GM12873 (cell line): ENCODE data around the gene MICU1.
A peak's percentile ranks its signal among the peaks of the same experiment; 100 is the strongest.

ENCODE experiments used
- TF ChIP-seq, protein P1 (sequence below): IDR thresholded peaks from 2 replicates; pipeline ENCODE4 v1.5.1; 2012; ENCODE audit warnings: low read depth, mild to moderate bottlenecking, moderate library complexity, low read length, control low read depth; ENCODE audit not compliant: insufficient read depth; ENCODE audit errors: missing control alignments

MICU1 gene

DNA sequence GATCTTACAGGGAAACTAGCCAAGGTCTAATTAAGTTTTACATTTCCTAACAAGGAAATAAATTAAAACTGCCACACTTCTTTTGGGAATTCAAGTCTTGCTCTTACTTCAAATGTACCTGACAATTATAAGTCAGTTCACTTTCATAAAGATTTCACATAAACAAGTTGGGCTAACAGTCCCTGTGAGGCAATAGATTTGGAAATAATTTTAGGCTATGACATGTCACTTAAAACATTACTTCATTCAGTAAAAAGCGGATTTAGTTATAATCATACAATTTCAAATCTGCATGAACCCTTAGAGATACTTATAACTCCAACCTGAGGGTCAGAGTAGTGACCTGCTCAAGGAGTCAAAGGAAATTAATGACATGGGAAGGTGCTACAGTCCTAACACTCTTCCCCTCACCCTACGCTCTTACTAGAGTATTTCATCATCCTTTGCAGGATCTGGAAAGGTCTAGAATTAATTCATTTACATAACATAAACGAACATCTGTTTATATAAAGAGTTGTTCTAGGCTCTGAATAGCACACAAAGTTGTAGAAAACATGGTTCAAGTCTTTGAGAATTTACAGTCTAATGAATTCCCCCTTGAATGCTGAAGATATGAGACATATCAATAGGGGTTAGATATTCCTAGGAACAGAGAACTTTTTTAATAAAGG, 238.8 kb downstream of the MICU1 start:
- TF ChIP-seq, protein P1, sequence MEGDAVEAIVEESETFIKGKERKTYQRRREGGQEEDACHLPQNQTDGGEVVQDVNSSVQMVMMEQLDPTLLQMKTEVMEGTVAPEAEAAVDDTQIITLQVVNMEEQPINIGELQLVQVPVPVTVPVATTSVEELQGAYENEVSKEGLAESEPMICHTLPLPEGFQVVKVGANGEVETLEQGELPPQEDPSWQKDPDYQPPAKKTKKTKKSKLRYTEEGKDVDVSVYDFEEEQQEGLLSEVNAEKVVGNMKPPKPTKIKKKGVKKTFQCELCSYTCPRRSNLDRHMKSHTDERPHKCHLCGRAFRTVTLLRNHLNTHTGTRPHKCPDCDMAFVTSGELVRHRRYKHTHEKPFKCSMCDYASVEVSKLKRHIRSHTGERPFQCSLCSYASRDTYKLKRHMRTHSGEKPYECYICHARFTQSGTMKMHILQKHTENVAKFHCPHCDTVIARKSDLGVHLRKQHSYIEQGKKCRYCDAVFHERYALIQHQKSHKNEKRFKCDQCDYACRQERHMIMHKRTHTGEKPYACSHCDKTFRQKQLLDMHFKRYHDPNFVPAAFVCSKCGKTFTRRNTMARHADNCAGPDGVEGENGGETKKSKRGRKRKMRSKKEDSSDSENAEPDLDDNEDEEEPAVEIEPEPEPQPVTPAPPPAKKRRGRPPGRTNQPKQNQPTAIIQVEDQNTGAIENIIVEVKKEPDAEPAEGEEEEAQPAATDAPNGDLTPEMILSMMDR, result no peak

GRCh38 chr10:72385724-72386123, 240.2 kb downstream of the MICU1 start:
- TF ChIP-seq, protein P1, result no peak

GRCh38 chr10:72379776-72380175, 246.1 kb downstream of the MICU1 start:
- TF ChIP-seq, protein P1, result no peak

- TF ChIP-seq, protein P1, result no peak
Observed at GRCh38 chr10:72379062-72379461, 246.8 kb downstream of the MICU1 start.

DNA sequence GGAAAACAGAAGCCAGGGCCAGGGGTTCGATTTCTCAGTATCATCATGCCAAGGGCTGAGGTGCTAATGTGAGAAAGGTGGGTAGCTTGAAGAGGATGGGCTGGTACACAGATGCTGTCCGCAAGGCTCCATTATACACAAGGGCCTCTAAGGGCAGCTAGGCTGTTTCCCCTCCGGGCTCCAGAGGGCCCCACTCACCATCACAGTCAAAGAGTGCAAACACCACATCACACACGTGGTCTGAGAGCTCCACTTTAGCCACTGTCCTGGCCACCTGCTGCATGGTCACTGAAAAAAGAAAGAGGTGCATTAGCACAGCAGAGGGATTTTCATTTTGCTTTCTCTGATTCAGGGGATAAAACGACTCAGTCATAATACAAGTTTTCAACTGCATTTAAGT, 250.3 kb downstream of the MICU1 start:
- TF ChIP-seq, protein P1, result peak; percentile 30

DNA sequence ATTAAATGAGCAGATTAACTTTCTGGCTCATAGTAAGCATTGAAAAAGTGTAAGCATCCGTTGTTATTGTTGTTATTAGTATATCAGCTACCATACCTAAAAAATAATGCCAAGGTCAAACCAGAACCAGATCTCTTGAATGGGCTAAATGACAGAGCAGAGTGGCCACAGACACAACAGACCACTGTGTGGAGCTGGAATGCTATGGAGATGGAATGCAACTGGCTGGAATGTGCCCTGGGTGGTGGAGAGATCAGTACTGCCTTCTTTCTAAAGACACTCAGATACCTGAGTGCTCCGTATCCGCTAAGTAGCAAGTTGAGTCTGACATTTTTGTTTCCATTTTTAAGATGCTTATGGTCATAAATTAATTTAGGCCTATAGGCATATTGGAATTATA, 250.7 kb downstream of the MICU1 start:
- TF ChIP-seq, protein P1, result no peak

- TF ChIP-seq, protein P1, result no peak
Observed at GRCh38 chr10:72370201-72370722, 255.6 kb downstream of the MICU1 start.
